ENCODE measurements around the gene IGLL1.
"Not testable (repeated sequence)": the region's sequence is repeated elsewhere in the genome, so short reads cannot be mapped to it uniquely, and the experiment has no call there.

Gene IGLL1

DNA sequence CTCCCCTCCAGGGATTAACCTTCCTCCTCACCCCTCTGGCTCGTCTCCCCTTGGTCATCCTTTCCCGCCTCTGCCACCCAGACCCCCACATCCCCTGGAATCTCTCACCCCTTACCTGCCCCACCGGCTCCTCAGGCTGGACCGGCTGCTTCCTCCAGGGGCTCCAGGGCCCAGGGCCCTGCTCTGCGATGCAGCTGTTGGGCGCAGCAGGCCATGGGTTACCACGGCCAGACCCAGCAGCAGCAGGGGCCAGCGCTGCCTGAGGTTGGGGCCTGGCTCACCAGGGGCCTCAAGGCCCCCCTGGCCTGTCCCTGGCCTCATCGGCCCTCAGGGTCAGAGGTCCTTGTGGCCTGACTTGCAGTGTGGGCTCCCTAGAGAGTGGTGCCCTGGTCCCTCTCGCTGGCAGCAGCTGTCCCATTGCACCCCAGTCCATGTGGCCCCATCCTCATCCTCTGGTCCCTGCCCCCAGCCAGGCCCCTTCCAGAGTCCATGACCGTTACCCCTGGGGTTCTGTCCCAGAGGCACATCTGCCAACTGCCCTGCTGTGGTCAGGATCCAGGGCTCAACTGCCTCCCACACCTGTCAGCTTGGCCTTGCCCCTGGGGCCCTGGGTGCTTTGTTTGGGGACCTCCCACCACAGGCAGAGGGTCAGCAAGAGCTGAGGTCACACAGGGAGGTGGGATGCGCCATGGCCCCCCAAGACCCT is at the start of gene IGLL1:
IGLL1 (minus strand) TSS at position 421 of the 706 bp plus-strand sequence; CDS start at position 321, 100 bp downstream.
- no peak for DNase-seq

DNA sequence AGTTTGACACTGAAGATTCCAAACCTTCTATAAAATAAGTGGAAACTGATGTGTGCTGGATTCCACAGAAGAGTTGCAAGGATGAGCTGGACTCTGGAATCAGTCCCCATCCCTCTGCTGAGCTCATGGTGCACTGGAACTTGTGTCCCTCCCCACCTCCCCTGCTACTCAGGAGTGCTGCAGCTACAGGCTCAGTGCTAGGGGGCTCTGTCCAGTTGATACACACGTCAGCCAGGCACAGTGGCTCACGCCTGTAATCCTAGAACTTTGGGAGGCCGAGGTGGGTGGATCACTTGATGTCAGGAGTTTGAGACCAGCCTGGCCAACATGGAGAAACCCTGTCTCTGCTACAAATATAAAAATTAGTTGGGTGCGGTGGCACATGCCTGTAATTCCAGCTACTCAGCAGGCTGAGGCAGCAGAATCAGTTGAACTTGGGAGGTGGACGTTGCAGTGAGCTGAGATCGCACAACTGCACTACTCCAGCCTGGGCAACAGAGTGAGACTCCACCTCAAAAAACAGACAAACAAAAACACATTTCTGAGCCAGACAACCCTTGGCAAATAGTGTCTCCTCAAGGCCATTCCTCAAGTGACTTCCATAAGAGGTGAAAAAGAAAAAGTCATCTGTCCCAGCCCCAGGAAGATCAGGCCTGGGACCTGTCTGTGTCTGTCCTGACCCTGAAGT is 48.1 kb upstream of the IGLL1 start:
- DNase-seq: not testable (repeated sequence)

DNA sequence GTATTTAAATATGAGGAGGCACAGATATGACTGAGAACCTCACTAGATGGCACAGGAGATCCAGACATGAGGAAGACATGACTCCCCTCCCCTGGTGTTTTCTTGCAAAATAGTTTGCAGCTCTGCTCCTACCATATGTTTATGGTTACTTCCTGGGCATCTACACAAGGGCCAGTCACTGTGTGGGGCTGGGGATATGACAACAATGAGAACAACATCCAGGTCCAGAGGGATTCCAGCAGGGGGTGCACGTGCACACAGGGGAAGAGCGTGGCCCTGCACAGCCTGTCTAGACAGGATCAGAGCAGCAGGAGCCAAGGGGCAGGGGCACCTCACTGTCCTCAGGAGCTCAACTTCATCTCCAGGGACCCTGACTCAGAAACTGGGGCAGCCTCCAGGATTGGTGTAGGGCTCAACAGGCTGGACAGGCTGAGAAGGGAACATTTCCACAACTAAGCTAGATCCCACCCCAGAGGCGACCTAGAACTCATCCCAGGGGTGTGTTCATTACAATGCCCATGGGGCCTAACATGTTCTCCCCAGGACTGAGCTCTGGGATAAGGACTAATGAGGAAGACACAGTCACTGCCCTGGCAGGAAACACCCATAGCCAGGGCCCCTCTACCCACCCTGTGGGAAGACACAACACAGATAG is 47.4 kb upstream of the IGLL1 start:
- peak; percentile 3 for DNase-seq

DNA sequence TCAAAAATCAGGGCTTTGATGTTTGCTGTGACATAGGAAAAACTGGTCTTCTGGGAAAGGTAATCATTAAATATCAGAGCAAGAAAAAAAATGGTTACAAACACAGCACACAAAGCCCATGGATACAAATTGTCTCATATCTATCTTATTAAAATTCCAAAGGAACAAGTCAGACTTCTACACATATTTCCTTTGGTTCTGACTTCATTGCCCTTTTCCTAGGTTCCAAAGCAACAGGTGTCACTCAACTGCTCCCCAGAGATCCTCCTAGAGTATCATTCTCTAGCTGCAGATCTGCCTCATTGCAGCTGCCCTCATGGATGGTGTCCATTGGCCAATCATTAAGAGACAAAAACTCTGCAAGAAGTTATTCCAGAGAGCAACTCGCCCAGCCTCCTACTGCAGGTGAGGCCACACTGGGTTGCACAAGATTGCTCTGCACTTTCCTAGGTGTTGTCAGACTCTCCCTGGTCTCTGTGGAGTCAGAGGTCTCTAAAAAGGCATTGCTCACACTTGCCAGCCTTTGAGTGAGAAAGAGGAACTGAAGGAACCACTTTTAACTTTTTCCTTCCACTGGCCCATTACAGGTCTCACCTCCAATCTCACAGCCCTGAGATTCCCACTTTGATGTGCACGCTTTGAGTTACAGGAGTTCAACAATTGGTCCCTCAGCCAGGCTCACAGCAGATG is 46.3 kb upstream of the IGLL1 start:
- DNase-seq: no peak

DNA sequence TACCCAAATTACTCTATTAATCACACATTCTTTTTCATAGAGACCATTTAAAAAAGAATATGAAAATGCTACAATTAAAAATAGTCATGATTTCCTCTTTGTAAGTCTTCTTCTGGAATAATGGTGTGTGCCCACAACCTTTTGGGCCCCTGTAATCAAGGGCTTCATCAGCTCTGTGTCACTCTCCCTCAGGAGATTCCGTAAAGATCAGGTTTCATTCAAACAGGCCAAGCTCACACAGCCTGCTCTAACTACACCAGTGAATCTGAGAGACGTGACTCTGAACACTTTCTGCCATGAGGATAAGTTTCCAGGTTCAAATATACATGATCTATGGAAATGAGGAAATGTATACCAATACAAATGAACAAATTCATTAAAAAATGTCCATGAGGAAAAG is 42.5 kb upstream of the IGLL1 start:
- DNase-seq: no peak

DNA sequence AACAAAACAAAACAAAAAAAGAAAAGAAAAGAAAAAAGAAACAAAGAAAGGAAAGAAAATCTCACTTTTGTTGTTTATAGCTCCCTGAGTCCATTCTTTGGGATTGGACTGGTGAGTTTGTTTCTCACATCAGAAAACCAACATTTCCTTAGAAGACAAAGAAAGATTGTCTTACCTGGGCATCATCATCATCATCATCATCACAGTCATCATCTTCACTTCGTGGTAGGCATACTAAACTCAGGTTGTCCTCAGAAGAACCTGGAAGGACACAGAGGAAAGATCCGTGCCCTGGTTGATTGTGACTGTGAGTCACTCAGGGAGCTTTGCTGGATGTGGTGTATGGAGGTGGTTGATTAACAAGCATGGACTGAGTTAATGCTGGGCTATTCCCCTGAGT is 41.8 kb upstream of the IGLL1 start:
- not testable (repeated sequence) for DNase-seq

DNA sequence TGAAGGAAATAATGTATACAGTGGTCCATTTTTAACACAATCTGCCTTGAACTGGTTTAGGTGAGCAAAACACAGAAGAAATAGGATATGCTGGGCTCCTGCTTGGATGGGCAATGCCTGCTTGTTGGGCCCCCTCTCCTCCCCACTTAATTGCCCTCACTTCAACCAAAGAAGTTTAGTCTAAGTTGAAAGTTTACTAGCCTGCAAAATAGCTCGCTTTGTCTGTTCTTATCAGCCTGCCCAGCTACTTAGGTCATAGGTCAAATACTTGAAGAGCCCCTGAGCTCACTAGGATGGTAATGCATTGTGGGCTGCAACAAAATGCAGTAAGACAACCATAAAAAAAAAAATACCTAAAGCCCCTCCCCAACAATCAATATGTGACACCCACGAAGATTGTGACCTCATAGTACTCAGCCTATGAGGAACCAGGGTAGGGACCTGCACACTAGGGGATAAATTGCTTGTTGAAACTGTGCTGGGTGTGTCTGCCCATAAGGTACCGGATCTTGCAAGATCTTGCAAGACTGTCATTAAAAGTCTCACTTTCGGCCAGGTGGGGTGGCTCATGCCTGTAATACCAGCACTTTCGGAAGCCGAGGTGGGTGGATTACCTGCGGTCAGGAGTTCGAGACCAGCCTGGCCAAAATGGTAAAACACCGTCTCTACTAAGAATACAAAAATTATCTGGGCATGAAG is 41.1 kb upstream of the IGLL1 start:
- no peak for DNase-seq

DNA sequence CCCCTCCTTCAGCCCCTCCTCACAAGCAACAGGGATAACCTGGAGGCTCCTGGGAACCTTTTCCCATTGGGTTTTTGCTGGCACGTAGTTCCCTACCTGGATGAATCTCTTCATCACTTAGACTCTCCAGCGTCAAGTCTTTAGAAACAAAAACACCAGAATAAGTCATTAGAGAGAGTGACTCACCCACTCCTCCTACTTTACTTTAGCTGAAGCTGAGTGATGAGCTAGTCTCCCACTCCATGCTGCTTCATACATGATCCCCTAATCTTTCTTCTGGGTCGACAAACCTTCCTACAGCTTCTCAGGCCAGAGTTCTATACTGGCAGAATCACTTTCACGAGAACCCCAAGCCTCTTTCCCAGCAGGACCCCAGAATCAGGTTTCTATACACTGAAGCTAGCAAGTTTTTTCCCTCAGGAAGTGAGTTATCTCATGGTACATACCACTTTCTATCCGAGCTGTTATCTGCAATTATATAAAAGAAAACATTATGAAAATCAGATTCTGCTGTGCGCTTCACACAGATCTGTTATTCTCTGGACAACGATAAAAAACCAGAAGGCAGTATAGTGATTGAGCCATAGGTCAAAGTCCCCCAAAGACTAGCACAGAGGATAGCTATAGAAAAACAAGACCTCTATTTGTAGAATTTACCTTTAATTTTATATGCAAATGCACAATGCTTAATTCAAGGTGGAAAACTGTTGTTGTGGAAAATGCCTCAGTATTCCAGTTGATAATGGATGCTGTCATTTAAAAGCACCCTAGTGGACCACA is 33.3 kb upstream of the IGLL1 start:
- no peak for DNase-seq

DNA sequence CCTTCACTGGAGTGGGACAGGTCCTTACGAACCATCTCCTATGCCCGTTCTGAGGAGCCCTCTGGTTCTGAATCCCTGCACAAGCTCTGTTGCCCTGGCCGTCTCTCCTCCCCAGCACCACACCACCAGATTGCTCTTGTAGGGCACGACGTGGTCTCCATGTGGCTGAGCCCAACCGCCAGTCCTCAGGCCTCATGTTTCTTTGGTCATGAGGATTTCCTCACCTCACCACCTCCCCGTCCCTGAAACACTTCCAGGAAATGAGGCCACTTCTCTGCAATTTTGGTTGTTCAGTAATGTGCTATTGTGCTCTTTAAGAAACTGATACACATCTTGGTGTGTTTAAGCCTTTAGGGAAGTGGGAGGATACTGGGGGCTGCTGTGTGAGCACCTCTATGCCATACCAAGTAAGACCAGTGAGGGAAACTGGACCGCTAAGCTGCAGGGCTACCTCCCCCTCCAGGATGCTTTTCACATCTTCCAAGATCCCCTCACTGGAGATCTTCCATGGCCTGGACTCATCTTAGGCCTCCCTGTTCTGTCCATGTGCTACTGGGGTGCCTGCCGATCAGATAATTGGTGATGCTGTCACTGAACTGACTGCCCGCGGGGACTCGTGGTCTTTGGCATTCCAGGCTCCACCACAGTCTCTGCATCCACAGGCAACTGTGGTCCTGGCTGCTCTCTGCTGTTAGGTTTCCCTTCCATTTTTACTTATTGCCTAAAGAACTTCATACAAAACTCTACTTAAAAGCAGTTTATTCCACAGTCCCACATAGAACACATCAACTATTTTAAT is 30.1 kb upstream of the IGLL1 start:
- no peak for DNase-seq

DNA sequence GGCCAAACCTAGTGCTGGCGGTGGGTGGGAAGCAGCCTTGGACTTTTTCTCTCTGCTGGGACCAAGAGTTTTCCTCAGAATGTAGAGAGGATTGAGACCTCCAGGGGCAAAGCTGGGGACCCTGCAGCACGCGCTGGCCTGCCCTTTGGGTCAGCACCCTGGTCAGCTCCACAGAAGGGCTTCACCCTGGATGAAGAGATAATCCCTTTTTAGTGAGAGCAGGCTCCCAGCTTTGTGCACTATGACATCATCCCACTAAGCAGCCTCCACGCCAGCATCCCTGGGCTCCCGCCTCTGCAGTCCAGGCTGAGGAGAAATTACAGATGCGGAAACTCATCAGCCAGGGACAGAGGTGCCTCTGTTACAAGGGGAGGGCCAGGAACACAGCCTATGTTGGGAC is 28.5 kb upstream of the IGLL1 start:
- no peak for DNase-seq

DNA sequence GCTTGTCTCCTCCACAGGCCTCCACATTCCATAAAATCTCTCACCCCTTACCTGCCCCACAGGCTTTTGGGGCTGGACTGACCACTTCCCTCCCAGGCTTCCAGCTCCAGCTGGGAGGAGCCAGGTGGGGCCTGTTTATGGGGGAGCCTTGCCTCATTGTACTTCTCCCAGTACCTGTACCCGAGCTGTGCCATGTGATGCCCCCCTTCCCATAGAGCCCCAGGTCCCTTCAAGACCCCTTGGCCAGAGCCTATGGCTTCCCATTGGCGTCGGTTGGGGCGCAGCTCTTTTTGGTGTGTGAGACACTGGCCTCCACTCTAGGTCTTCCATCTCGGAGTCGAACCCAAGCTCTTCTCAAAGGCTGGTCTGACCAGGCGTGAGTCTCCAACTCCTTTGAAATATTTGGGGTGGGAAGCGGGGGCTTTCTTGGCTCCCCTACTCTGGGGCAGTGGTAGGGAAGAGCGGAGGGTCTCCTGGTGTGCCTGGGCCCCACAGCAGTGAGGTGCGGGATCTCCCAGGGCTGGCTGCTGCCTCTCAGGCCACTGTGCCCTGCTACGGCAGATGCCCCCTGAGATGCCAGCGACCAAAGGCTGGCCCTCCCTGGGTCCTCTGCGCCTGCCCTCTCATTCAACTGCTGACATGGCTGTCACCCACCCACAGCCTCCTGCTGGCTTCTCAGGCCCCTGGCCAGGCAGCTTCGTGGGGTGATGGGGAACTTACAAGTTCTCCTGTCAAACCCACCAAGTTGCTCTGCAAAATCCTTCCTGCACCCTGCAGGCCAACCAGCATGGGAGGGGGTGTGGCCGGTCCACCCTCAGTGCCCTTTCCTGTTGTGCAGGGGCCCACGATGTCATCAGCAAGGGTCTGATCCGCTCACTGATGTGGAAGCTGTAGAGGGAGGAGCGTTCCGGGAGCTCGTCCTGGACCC is 26.4 kb upstream of the IGLL1 start:
- no peak for DNase-seq

DNA sequence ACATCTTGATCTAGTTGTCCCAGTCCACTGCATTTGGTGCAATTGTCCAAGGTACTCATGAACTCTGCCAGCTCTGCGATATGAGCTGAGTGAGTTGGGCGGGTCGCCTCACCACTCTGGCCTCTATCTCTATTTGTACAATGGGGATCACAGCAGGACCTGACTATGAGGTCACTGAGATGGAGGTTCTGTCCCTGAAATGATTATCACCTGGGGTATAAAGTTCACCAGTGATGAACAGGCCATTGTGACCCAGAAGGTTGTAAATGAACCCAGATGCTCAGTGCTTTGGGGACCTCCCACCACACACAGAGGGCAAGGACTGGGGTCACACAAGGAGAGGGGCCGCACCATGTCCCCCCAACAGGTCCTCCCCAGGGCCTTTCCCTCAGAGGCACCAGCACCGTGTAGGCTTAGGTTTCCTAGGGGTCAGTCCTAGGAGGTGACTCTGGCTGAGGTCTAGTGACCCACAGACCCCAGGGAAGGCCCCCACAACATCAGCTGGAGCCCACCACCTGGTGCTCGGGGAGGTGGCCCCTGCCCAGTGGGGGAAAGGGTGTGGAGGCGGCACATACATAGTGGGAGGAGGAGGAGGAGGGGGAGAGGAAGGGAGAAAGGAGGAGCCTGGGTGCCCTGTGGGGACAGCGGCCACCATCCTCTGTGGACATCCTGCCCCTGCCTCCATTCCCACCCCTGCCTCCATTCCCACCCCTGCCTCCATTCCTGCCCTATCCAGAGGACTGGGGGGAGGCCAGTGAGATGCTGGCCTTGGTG is 25.0 kb upstream of the IGLL1 start:
- peak; percentile 18 for DNase-seq

DNA sequence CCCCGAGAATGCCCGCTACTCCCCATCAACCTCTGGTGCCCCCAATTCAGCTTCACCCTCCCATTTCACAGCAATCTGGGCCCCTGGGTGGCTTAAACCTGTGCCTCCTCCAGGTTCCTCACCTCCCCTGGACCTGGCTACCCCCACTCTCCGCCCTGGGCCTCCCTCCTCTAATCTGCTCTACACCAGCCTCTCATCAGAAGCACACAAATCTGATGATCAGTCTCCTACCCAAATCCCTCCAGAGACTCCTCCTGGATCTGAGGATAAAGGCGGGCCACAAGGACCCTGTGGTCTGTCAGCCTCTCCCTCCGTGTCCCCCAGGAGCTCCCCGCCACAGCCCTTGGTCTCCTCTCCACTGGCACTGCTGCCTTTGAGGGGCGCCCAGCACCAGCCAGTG is 23.2 kb upstream of the IGLL1 start:
- no peak for DNase-seq

DNA sequence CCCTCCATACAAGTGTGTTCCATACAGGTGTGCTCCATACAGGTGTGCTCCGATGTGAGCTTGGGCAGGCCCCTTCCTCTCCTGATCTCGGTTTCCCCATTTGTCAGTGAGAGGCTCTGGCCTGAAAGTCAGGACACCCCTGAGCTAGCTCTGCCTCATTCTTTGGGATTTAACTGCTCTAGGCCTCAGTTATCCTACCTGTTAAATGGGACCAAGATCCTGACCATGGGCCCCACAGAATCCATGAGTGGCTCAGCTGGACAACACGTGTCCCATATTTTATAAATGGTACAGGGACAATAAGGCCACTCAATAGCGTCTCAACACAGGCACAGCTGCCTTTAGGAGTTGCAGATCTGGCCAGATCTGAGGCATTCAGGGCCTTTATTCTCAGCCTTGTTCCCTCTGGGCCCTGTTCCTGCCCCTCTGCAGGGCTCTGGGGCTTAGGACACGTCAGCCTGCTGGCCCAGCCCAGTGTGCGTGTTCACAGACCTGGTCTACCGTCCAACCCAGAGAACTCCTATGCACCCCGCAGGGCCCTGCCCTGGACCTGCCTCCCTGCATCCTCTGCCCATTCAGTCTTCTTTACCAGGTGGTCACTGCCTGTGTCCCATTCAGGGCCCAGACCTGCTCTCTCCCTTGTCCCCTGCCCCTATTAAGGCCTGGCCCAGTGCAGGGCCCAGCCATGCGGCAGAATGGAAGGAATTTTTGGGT is 18.9 kb upstream of the IGLL1 start:
- no peak for DNase-seq

DNA sequence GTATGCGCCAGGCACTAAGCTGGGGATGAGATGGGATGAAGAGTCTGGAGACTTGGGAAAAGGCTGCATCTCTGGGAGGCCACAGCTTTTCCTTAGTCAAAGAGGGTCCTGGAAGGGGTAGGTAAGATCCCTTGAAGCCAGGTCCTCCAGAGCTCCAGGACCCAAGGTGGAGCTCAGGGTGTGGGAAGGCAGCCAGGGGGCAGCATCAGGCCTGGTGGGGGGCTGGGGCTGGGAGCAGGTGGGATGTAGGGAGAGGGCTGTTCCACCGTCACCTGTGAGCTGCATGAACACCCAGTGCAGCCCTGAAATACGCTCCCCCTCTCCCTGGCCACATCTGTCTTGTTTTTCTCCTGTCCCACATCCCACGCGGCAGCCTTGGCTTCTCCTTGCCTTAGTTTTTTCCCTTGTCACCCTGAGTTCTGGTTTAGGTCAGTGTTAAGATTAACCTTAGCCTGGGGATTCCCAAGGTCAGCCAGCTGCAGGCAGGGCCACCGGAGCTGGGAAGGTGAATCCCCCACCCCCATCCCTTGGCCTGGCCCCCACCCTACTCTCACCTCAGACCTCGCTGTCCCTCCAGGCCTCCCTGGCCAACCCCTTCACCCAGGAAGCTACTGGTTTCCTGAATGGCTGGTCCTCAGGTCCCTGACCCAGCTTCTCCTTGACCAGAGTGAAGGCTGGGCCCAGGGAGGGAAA is 17.6 kb upstream of the IGLL1 start:
- DNase-seq: not testable (repeated sequence)

DNA sequence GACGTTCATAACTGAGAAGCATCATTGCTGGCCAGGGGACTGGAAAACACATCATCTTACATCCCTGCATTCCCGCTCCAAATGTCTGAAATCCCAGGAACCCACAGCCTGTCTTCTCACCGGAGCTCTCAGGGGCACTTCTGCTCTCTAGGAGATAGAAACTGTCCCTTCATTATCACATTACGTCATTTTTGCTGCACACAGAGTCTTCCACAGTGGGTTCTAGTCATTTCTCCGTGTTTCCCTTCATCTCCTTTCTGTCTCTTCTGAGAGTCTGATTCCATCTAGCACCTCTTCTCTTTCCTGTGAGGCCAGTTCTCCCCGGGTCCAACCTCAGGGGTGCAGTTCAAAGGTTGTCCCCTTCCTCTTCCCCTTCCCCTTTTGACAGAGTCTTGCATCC is 15.8 kb upstream of the IGLL1 start:
- DNase-seq: not testable (repeated sequence)

DNA sequence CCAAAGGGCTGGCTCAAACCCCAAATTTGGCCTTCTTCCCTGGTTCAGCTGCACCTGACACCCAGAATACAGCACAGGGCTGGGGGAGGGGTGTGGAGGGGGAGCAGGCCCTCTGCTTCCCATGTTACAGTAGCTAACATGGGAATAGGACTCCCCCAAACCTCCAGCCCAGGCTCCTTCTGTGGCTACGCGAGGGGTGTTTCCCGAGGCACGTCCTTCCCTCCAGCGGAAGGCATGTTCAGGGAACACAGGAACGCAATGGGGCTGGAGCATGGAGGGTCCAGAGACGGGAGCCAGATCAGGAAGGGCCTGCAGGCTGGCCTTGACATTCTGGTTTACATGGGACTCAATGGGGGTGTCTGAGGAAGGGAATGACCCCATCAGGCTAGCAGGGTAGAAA is 11.8 kb upstream of the IGLL1 start:
- no peak for DNase-seq

Data from NCI-H146 (cell line).